IMR-90 (cell line): Measurements from ENCODE around the gene ZNF488. TPM values are rescaled to one million over a fixed set of nuclear protein-coding genes. Genes with fewer than 3 reads are reported as not detected.

Experiments used
- ATAC-seq: fragments of 200-7000 bp; cut with Tn5 transposase; 2 replicates; pipeline ENCODE4 v1.9.1; 2020; ENCODE audit warnings: low read depth, mild to moderate bottlenecking, moderate library complexity
- BruUV-seq: library from RNA; stranded (reverse); fragments of 400-500 nt; replicated peaks from 2 replicates; lab custom pipeline; 2021; lab: Mats Ljungman, UMichigan
- CTCF ChIA-PET: fragments of 300-600 bp; formaldehyde crosslinking; extraction: SDS; loops from one replicate; lab custom pipeline; 2021; ENCODE audit warnings: antibody characterized with exemption; lab: Yijun Ruan, JAX
- POLR2A ChIA-PET: fragments of 300-600 bp; sonication (Branson Sonifier 250); formaldehyde crosslinking; loops from one replicate; lab custom pipeline; 2022; ENCODE audit warnings: antibody characterized with exemption; ENCODE audit not compliant: unreplicated experiment; lab: Charles Lee
- DNase-seq: peaks from one replicate; pipeline ENCODE4 v3.0.0; 2013
- H2AFZ ChIP-seq: replicated peaks from 2 replicates; pipeline ENCODE3; 2013; ENCODE audit warnings: low read length, mild to moderate bottlenecking; ENCODE audit not compliant: poor library complexity
- H2AK5ac ChIP-seq: 2 replicates; pipeline ENCODE4 v1.6.1; 2013; ENCODE audit warnings: low read depth, low read length, inconsistent platforms
- H2AK9ac ChIP-seq: replicated peaks from 2 replicates; pipeline ENCODE3; 2013; ENCODE audit warnings: mild to moderate bottlenecking, low read depth, low read length, moderate library complexity; ENCODE audit not compliant: poor library complexity
- H2BK120ac ChIP-seq: 2 replicates; pipeline ENCODE4 v1.6.1; 2013; ENCODE audit warnings: low read depth, low read length, inconsistent platforms
- H2BK15ac ChIP-seq: 3 replicates; pipeline ENCODE4 v1.6.1; 2013; ENCODE audit warnings: low read depth, low read length, inconsistent platforms
- H2BK20ac ChIP-seq: 2 replicates; pipeline ENCODE4 v1.6.1; 2013; ENCODE audit warnings: low read depth, mild to moderate bottlenecking, inconsistent platforms, low read length, moderate library complexity
- H2BK5ac ChIP-seq: 2 replicates; pipeline ENCODE4 v1.6.1; 2013; ENCODE audit warnings: mild to moderate bottlenecking, low read depth, low read length, inconsistent platforms; ENCODE audit not compliant: poor library complexity, severe bottlenecking
- H3K14ac ChIP-seq: replicated peaks from 2 replicates; pipeline ENCODE4 v1.6.1; 2013; ENCODE audit warnings: low read depth, low read length, inconsistent platforms
- H3K18ac ChIP-seq: 2 replicates; pipeline ENCODE4 v1.6.1; 2013; ENCODE audit warnings: low read depth, low read length, control low read depth
- H3K23ac ChIP-seq: 2 replicates; pipeline ENCODE4 v1.6.1; 2013; ENCODE audit warnings: low read depth, low read length, inconsistent platforms
- H3K27ac ChIP-seq: 2 replicates; pipeline ENCODE4 v1.5.1; 2013; ENCODE audit warnings: mild to moderate bottlenecking, control low read depth, low read length; ENCODE audit not compliant: insufficient read depth
- H3K27me3 ChIP-seq: 2 replicates; pipeline ENCODE4 v1.6.1; 2013; ENCODE audit warnings: low read length; ENCODE audit not compliant: control insufficient read depth, insufficient read depth
- H3K36me3 ChIP-seq: 2 replicates; pipeline ENCODE4 v1.6.1; 2013; ENCODE audit warnings: low read length, mixed read lengths; ENCODE audit not compliant: control insufficient read depth, insufficient read depth
- H3K4ac ChIP-seq: 2 replicates; pipeline ENCODE4 v1.6.1; 2013; ENCODE audit warnings: low read depth, low read length, inconsistent platforms
- H3K4me1 ChIP-seq: 2 replicates; pipeline ENCODE4 v1.6.1; 2013; ENCODE audit warnings: low read length, mixed read lengths; ENCODE audit not compliant: control insufficient read depth, insufficient read depth
- H3K4me2 ChIP-seq: 2 replicates; pipeline ENCODE4 v1.6.1; 2013; ENCODE audit warnings: low read depth, mild to moderate bottlenecking, control low read depth, low read length, moderate library complexity
- H3K4me3 ChIP-seq: 2 replicates; pipeline ENCODE4 v1.5.1; 2013; ENCODE audit warnings: low read depth, mild to moderate bottlenecking, control low read depth, low read length, moderate library complexity; ENCODE audit not compliant: insufficient read depth
- H3K56ac ChIP-seq: 2 replicates; pipeline ENCODE4 v1.6.1; 2013; ENCODE audit warnings: low read length, inconsistent platforms; ENCODE audit not compliant: insufficient read depth; ENCODE audit errors: extremely low read depth
- H3K79me1 ChIP-seq, 2 experiments: 2 replicates each; pipeline ENCODE4 v1.6.1; 2013; ENCODE audit warnings: low read length in 2 of 2, inconsistent platforms in 1 of 2, low read depth in 1 of 2
- H3K9ac ChIP-seq: 2 replicates; pipeline ENCODE4 v1.6.1; 2013; ENCODE audit warnings: low read depth, low read length, control low read depth
- H3K9me1 ChIP-seq: 2 replicates; pipeline ENCODE4 v1.6.1; 2013; ENCODE audit warnings: low read length, inconsistent platforms; ENCODE audit not compliant: insufficient read depth
- H3K9me3 ChIP-seq: 2 replicates; pipeline ENCODE4 v1.6.1; 2013; ENCODE audit warnings: low read length; ENCODE audit not compliant: control insufficient read depth, insufficient read depth
- H4K20me1 ChIP-seq: 2 replicates; pipeline ENCODE4 v1.6.1; 2013; ENCODE audit warnings: low read length, inconsistent platforms; ENCODE audit not compliant: insufficient read depth
- H4K5ac ChIP-seq: 2 replicates; pipeline ENCODE4 v1.6.1; 2013; ENCODE audit warnings: mild to moderate bottlenecking, low read depth, low read length, control low read depth
- H4K8ac ChIP-seq, 2 experiments: 2 replicates each; pipeline ENCODE4 v1.6.1; 2013; ENCODE audit warnings: low read depth in 2 of 2, low read length in 2 of 2, control low read depth in 1 of 2, inconsistent platforms in 1 of 2
- H4K91ac ChIP-seq: 2 replicates; pipeline ENCODE4 v1.6.1; 2013; ENCODE audit warnings: low read depth, low read length, inconsistent platforms; ENCODE audit not compliant: insufficient read depth
- CEBPB ChIP-seq: IDR thresholded peaks from 2 replicates; pipeline ENCODE4 v1.6.1; 2012; ENCODE audit warnings: low read depth, low read length, improper control_type of control experiment
- CHD1 ChIP-seq: IDR thresholded peaks from 2 replicates; pipeline ENCODE4 v1.6.1; 2012; ENCODE audit warnings: low read depth, low read length, improper control_type of control experiment
- CTCF ChIP-seq: conservative IDR thresholded peaks from 2 replicates; pipeline ENCODE4 v1.5.1; 2012; ENCODE audit warnings: mild to moderate bottlenecking, low read depth, low read length, improper control_type of control experiment
- ELK1 ChIP-seq: fragments of 150-350 bp; IDR thresholded peaks from 2 replicates; pipeline ENCODE4 v1.6.1; 2016; ENCODE audit warnings: low read depth, mild to moderate bottlenecking, low read length, moderate library complexity, borderline replicate concordance
- FOS ChIP-seq: fragments of 150-350 bp; IDR thresholded peaks from 2 replicates; pipeline ENCODE4 v1.6.1; 2016; ENCODE audit warnings: low read depth, low read length
- MAFK ChIP-seq: IDR thresholded peaks from 2 replicates; pipeline ENCODE4 v1.6.1; 2012; ENCODE audit warnings: low read depth, low read length, improper control_type of control experiment
- MAZ ChIP-seq: IDR thresholded peaks from 2 replicates; pipeline ENCODE4 v1.6.1; 2012; ENCODE audit warnings: low read depth, mild to moderate bottlenecking, low read length, improper control_type of control experiment, moderate library complexity, borderline replicate concordance
- MXI1 ChIP-seq: IDR thresholded peaks from 2 replicates; pipeline ENCODE4 v1.6.1; 2012; ENCODE audit warnings: low read depth, mild to moderate bottlenecking, low read length, moderate library complexity, borderline replicate concordance
- POLR2A ChIP-seq: IDR thresholded peaks from 2 replicates; pipeline ENCODE4 v1.6.1; 2012; ENCODE audit warnings: mild to moderate bottlenecking, low read depth, low read length
- RCOR1 ChIP-seq: IDR thresholded peaks from 2 replicates; pipeline ENCODE4 v1.6.1; 2012; ENCODE audit warnings: mild to moderate bottlenecking, low read length, improper control_type of control experiment; ENCODE audit not compliant: insufficient replicate concordance
- RFX5 ChIP-seq: IDR thresholded peaks from 2 replicates; pipeline ENCODE4 v1.8.0; 2012; ENCODE audit warnings: low read depth, mild to moderate bottlenecking, low read length, moderate library complexity
- SMC3 ChIP-seq: fragments of 150-350 bp; IDR thresholded peaks from 2 replicates; pipeline ENCODE4 v1.6.1; 2016; ENCODE audit warnings: low read depth, mild to moderate bottlenecking, antibody characterized with exemption, low read length, moderate library complexity
- USF2 ChIP-seq: fragments of 150-350 bp; IDR thresholded peaks from 2 replicates; pipeline ENCODE4 v1.6.1; 2017; ENCODE audit warnings: mild to moderate bottlenecking, antibody characterized with exemption, low read length, low read depth
- WGBS, 2 experiments: methylation state at CpG; one replicate each; pipeline versions ENCODE4 v1.1.5 to v1.1.7; 2013; ENCODE audit warnings: missing lambda C conversion rate in 2 of 2; ENCODE audit not compliant: insufficient read length in 1 of 2; ENCODE audit errors: extremely low coverage in 2 of 2; 5-methylcytosine and 5-hydroxymethylcytosine counted together
- dilution Hi-C: fragments of 300-500 bp; cut with HindIII; formaldehyde crosslinking; loops from one replicate; pipeline ENCODE4 v1.14.3; 2018; ENCODE audit warnings: low sequenced_read_pairs; ENCODE audit not compliant: unreplicated experiment
- in situ Hi-C: fragments of 300-500 bp; cut with MboI; formaldehyde crosslinking; loops from 3 replicates; pipeline ENCODE4 v1.14.3; 2019; ENCODE audit warnings: low sequenced_read_pairs, inconsistent platforms, mixed read lengths
- intact Hi-C: fragments of 100-400 bp; cut with micrococcal nuclease; formaldehyde crosslinking; loops from 2 replicates; pipeline ENCODE4 v1.10.0; 2022
- polyA plus RNA-seq, 3 experiments: library from polyadenylated mRNA; depleted of rRNA; stranded (reverse); fragments of >200 nt; gene quantifications; 2 replicates each; pipeline ENCODE4 v1.2.3, GENCODE V29; 2012; ENCODE audit warnings: low replicate concordance in 1 of 3
- total RNA-seq: library from RNA; depleted of rRNA; stranded (reverse); fragments of >200 nt; gene quantifications from 2 replicates; pipeline ENCODE4 v1.2.3, GENCODE V29; 2012

The ZNF488 gene
- total and polyA plus RNA-seq, 2 of the 4 experiments (the other 2 are of a cell fraction): under 0.01 to 0.14 TPM

GRCh38 chr10:47367646-47368045, 16.4 kb downstream of the ZNF488 start:
- Histone ChIP-seq H2AK5ac (no peak overlapping the region), H3K9me1 (no peaks in the 10 kb centered on the region; the same call in 1 of the 2 replicates), H3K9me3 (no peaks in the 10 kb centered on the region), H2BK15ac (no peak overlapping the region), H3K18ac (no peak overlapping the region), H3K23ac (no peak overlapping the region), H3K36me3 (no peaks in the 10 kb centered on the region), H3K4me2 (no peak overlapping the region), H4K91ac (no peak overlapping the region), H2BK120ac (no peak overlapping the region), H4K8ac (no peak overlapping the region), H3K14ac (no peak overlapping the region), H4K20me1 (no peaks in the 10 kb centered on the region), H3K27me3 (peaks cover 43% of the 10 kb centered on the region), H3K27ac (no peak overlapping the region), H3K4ac (no peak overlapping the region), H2AFZ (no peak overlapping the region), H4K5ac (no peak overlapping the region), H2BK20ac (no peak overlapping the region), H2AK9ac (no peak overlapping the region), H3K4me1 (no peaks in the 10 kb centered on the region), H3K56ac (no peak overlapping the region), H2BK5ac (no peak overlapping the region), H3K9ac (no peak overlapping the region), H3K79me1 (no peaks in the 10 kb centered on the region), H3K4me3 (no peak overlapping the region)
- in situ Hi-C loops (no loop called here), dilution Hi-C loops (no loop called here), intact Hi-C loops (no loop called here)
- WGBS, 2 experiments: 55% methylated on average over 5 of the region's 11 CpGs; no CpG with 5 or more reads in 1 of the 2 experiments
- ATAC-seq (no peak), DNase-seq (no peak)
- no TSS peak for BruUV-seq
- CTCF ChIA-PET: no interaction called here
- no peak for TF ChIP-seq MAFK
- no peak for TF ChIP-seq ELK1
- no peak for TF ChIP-seq RCOR1
- no peak for TF ChIP-seq CTCF
- no peak for TF ChIP-seq MAZ
- no peak for TF ChIP-seq SMC3
- no peak for TF ChIP-seq POLR2A
- TF ChIP-seq MXI1: no peak
- no peak for TF ChIP-seq CEBPB
- TF ChIP-seq RFX5: no peak
- no peak for TF ChIP-seq CHD1
- TF ChIP-seq FOS: no peak
- TF ChIP-seq USF2: no peak
- POLR2A ChIA-PET: no interaction called here
